ENCODE measurements around the gene ITGA11. TPM values are rescaled to one million over a fixed set of nuclear protein-coding genes. Genes with fewer than 3 reads are reported as not detected.

Gene ITGA11
- total RNA-seq (11.1 TPM), polyA plus RNA-seq (ENCODE audit: insufficient read depth, low read depth, low replicate concordance) (3.4 TPM)
- long read RNA-seq, donor 1, result 0 reads
- long read RNA-seq, donor 2, result 0 reads
- long read RNA-seq, donor 3, result 0 reads
- long read RNA-seq, donor 4, partial matches to known transcripts, result 0 of 1 reads
- long read RNA-seq, donor 4, other reads (novel, unspliced or antisense), result 0 of 1 reads
- long read RNA-seq, donor 5, result 0 reads
- long read RNA-seq, donor 6, result 0 reads
- long read RNA-seq, donor 7, partial matches to known transcripts, result 3 of 5 reads
- long read RNA-seq, donor 7, other reads (novel, unspliced or antisense), result 2 of 5 reads
- long read RNA-seq, donor 8, result 0 reads
- long read RNA-seq, donor 9, result 0 reads
- long read RNA-seq, donor 10, result 0 reads

- FAIRE-seq (no peak), DNase-seq (peak; percentile 73 to 87 (median 75))
- H3K36me3 ChIP-seq (ENCODE audit: control insufficient read depth in 2 of 3, insufficient read depth in 3 of 3, low read length in 3 of 3), result no peaks in the 10 kb centered on the region
- H3K9me3 ChIP-seq (ENCODE audit: control insufficient read depth in 2 of 3, insufficient read depth in 1 of 3, low read length in 3 of 3), result no peaks in the 10 kb centered on the region
- H3K4me3 ChIP-seq (ENCODE audit: low read length in 3 of 3), result peak within 1 kb of the TSS in 2 of 3 donors; percentile 62
- peak within 1 kb of the TSS in 1 of 3 donors; percentile 34 for H3K9ac ChIP-seq (ENCODE audit: low read length in 3 of 3)
- H3K27ac ChIP-seq (ENCODE audit: low read depth in 2 of 2, low read length in 2 of 2), result no peak within 1 kb of the TSS
- intact Hi-C loops (cut with DNase I), result no loop called here
- H3K27me3 ChIP-seq (ENCODE audit: control insufficient read depth, insufficient read depth, low read length), result peaks cover 8% of the 10 kb centered on the region
- H3K4me1 ChIP-seq (ENCODE audit: control insufficient read depth in 2 of 3, insufficient read depth in 2 of 3, low read depth in 1 of 3, low read length in 3 of 3), result peaks cover 0 to 7% (median 0%) of the 10 kb centered on the region in 3 donors
- TF ChIP-seq, protein P1, sequence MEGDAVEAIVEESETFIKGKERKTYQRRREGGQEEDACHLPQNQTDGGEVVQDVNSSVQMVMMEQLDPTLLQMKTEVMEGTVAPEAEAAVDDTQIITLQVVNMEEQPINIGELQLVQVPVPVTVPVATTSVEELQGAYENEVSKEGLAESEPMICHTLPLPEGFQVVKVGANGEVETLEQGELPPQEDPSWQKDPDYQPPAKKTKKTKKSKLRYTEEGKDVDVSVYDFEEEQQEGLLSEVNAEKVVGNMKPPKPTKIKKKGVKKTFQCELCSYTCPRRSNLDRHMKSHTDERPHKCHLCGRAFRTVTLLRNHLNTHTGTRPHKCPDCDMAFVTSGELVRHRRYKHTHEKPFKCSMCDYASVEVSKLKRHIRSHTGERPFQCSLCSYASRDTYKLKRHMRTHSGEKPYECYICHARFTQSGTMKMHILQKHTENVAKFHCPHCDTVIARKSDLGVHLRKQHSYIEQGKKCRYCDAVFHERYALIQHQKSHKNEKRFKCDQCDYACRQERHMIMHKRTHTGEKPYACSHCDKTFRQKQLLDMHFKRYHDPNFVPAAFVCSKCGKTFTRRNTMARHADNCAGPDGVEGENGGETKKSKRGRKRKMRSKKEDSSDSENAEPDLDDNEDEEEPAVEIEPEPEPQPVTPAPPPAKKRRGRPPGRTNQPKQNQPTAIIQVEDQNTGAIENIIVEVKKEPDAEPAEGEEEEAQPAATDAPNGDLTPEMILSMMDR (IDR thresholded peaks at IDR 0.05; ENCODE audit: borderline replicate concordance, extremely low read depth, insufficient read depth), result no peak
Measured at GRCh38 chr15:68431792-68432401, at the start of gene ITGA11. Gene ITGA11, minus strand, starts transcription at chr15:68432163. Its CDS starts 97 bp downstream, at chr15:68432066.

DNA sequence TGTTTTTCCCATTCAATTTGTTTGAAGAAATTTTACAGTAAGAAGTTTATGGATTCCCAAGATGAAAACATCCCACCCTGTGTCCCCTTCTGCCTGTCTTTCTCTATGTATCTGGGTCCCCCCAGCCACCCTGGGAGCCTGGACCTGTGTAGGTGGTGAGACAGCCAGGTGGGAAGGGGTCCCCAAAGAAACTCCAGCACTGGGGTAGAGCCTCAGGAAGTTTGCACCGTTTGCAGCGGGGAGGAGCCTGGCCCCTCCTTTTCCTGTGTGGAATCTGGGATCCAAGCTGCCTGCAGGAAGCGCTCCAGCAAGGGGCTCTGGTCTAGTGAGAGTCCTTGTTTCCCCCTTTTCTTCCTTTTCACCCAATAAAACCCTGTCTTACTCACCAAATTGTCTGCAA is 49.4 kb upstream of the ITGA11 start:
- DNase-seq (no peak), FAIRE-seq (no peak)
- Histone ChIP-seq H3K4me3 (ENCODE audit: low read length in 3 of 3) (no peak overlapping the region), H3K9ac (ENCODE audit: low read length in 3 of 3) (no peak overlapping the region), H3K4me1 (ENCODE audit: control insufficient read depth in 2 of 3, insufficient read depth in 2 of 3, low read depth in 1 of 3, low read length in 3 of 3) (peaks cover 0 to 3% (median 0%) of the 10 kb centered on the region in 3 donors), H3K27ac (ENCODE audit: low read depth in 2 of 2, low read length in 2 of 2) (no peak overlapping the region), H3K27me3 (ENCODE audit: control insufficient read depth, insufficient read depth, low read length) (no peaks in the 10 kb centered on the region), H3K36me3 (ENCODE audit: control insufficient read depth in 2 of 3, insufficient read depth in 3 of 3, low read length in 3 of 3) (no peaks in the 10 kb centered on the region), H3K9me3 (ENCODE audit: control insufficient read depth in 2 of 3, insufficient read depth in 1 of 3, low read length in 3 of 3) (no peaks in the 10 kb centered on the region)
- TF ChIP-seq, protein P1 (IDR thresholded peaks at IDR 0.05; ENCODE audit: borderline replicate concordance, extremely low read depth, insufficient read depth), result no peak
- intact Hi-C loops (cut with DNase I), result no loop called here

DNA sequence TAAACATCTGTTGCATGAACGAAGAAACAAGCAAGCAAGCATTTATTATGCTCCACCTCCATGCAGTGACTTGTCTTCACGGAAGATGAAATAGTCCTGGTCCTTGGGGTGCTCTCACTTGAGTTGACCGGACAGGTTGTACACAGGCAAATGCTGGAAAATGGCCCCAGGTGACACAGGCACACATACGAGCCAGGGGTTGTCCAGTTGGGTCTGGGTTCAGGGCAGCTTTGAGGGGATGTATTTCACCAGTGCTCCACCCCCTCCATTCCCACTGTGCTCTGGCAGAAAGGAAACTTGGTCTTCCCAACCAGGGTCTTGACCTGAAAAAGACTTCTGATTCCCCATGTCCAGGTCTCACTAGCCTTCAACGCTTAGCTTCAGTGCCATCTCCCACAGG is 48.3 kb upstream of the ITGA11 start:
- Histone ChIP-seq H3K27ac (ENCODE audit: low read depth in 2 of 2, low read length in 2 of 2) (no peak overlapping the region), H3K27me3 (ENCODE audit: control insufficient read depth, insufficient read depth, low read length) (no peaks in the 10 kb centered on the region), H3K36me3 (ENCODE audit: control insufficient read depth in 2 of 3, insufficient read depth in 3 of 3, low read length in 3 of 3) (no peaks in the 10 kb centered on the region), H3K9me3 (ENCODE audit: control insufficient read depth in 2 of 3, insufficient read depth in 1 of 3, low read length in 3 of 3) (no peaks in the 10 kb centered on the region), H3K4me1 (ENCODE audit: control insufficient read depth in 2 of 3, insufficient read depth in 2 of 3, low read depth in 1 of 3, low read length in 3 of 3) (no peaks in the 10 kb centered on the region), H3K4me3 (ENCODE audit: low read length in 3 of 3) (no peak overlapping the region), H3K9ac (ENCODE audit: low read length in 3 of 3) (no peak overlapping the region)
- FAIRE-seq (no peak), DNase-seq (no peak)
- TF ChIP-seq, protein P1 (IDR thresholded peaks at IDR 0.05; ENCODE audit: borderline replicate concordance, extremely low read depth, insufficient read depth), result no peak
- intact Hi-C loops (cut with DNase I), result no loop called here

Data from kidney (tissue), 22 donors.